K562 (cell line): ENCODE data around the gene HSDL1. TPM values are rescaled to one million over a fixed set of nuclear protein-coding genes. Genes with fewer than 3 reads are reported as not detected.

Source experiments
- C11orf30 ChIP-seq: fragments of 450-650 bp; IDR thresholded peaks from 2 replicates; pipeline ENCODE4 v1.6.1; 2016; ENCODE audit warnings: low read depth, mild to moderate bottlenecking
- ETS2 ChIP-seq: IDR thresholded peaks from 2 replicates; pipeline ENCODE4 v1.6.1; 2016; ENCODE audit warnings: borderline replicate concordance, missing genetic modification characterization, mild to moderate bottlenecking, moderate library complexity, missing compliant biosample characterization; ENCODE audit not compliant: poor library complexity, severe bottlenecking
- GTF2A2 ChIP-seq: IDR thresholded peaks from 2 replicates; pipeline ENCODE4 v1.6.1; 2016; ENCODE audit warnings: mild to moderate bottlenecking, missing genetic modification characterization, missing compliant biosample characterization
- HDAC2 ChIP-seq: fragments of 450-650 bp; IDR thresholded peaks from 2 replicates; pipeline ENCODE4 v1.6.1; 2016; ENCODE audit warnings: mild to moderate bottlenecking
- KDM1A ChIP-seq, 2 experiments: fragments of 450-650 bp; IDR thresholded peaks; 2 replicates each; pipeline ENCODE4 v1.6.1; 2016; ENCODE audit warnings: mild to moderate bottlenecking in 2 of 2
- LARP7 ChIP-seq: fragments of 450-650 bp; IDR thresholded peaks from 2 replicates; pipeline ENCODE4 v1.6.1; 2016
- RBFOX2 ChIP-seq: fragments of 200-400 bp; formaldehyde crosslinking; IDR thresholded peaks from 2 replicates; pipeline ENCODE4 v1.6.1; 2017; ENCODE audit warnings: low read depth, mild to moderate bottlenecking, low read length, moderate library complexity
- TFAM ChIP-seq: fragments of 250-450 bp; sonication (Bioruptor Pico); conservative IDR thresholded peaks from 2 replicates; pipeline ENCODE4 v1.5.0; 2021; ENCODE audit warnings: mild to moderate bottlenecking, moderate library complexity
- TRIM24 ChIP-seq, 2 experiments: fragments of 450-650 bp; IDR thresholded peaks; 2 replicates each; pipeline ENCODE4 v1.6.1; 2016
- ZKSCAN1 ChIP-seq: fragments of 150-350 bp; IDR thresholded peaks from 2 replicates; pipeline ENCODE4 v1.6.1; 2016; ENCODE audit warnings: low read depth, low read length
- ZNF174 ChIP-seq: fragments of 250-450 bp; sonication (Bioruptor Pico); IDR thresholded peaks from 2 replicates; pipeline ENCODE4 v1.4.0; 2020; ENCODE audit warnings: mild to moderate bottlenecking
- polyA plus RNA-seq, 8 experiments: library from polyadenylated mRNA; depleted of rRNA in 4 of 8; stranded (reverse) in 5 of 8; unstranded in 3 of 8; fragments of >200 nt; fragmentation: Nextera tagmentation in 2 of 8; fragmentation: Illumina TruSeq in 1 of 8; extraction: Ambion mirVana in 2 of 8; extraction: Trizol in 1 of 8; gene quantifications; 2 replicates each; pipeline versions ENCODE4 v1.2.1 to v1.2.3, GENCODE V29; 2011 to 2014; ENCODE audit warnings: inconsistent platforms in 1 of 8, missing spikeins in 1 of 8
- total RNA-seq, 7 experiments: library from RNA; depleted of rRNA in 6 of 7; stranded (reverse); fragments of >200 nt in 6 of 7; fragmentation: Illumina TruSeq in 2 of 7; extraction: Trizol in 2 of 7; gene quantifications; 2 replicates each; pipeline versions ENCODE4 v1.2.1 to v1.2.3, GENCODE V29; 2011 to 2021; ENCODE audit warnings: low replicate concordance in 1 of 7
- TF ChIP-seq, protein P1 (sequence below), 3 experiments: IDR thresholded peaks in 2 of 3; conservative IDR thresholded peaks in 1 of 3; 2 replicates each; pipeline ENCODE4 v1.5.1; 2011 to 2012; ENCODE audit warnings: low read length in 3 of 3, mild to moderate bottlenecking in 3 of 3, control low read depth in 2 of 3, improper control_type of control experiment in 1 of 3, inconsistent platforms in 1 of 3, low read depth in 1 of 3, mixed read lengths in 1 of 3, moderate library complexity in 1 of 3; ENCODE audit not compliant: insufficient read depth in 2 of 3
- TF ChIP-seq, protein P2 (sequence below): sonication (generic); formaldehyde crosslinking; IDR thresholded peaks from 2 replicates; pipeline ENCODE4 v1.8.0; 2023; ENCODE audit warnings: mild to moderate bottlenecking, missing genetic modification reagents
- TF ChIP-seq, protein P3 (sequence below), 2 experiments: fragments of 450-650 bp; IDR thresholded peaks; 2 replicates each; pipeline ENCODE4 v1.6.1; 2018; ENCODE audit warnings: mild to moderate bottlenecking in 2 of 2, low read depth in 1 of 2; ENCODE audit not compliant: partially characterized antibody in 2 of 2
- TF ChIP-seq, protein P4 (sequence below), 3 experiments: fragments of 200-800 bp in 1 of 3; sonication (Bioruptor generic) in 1 of 3; sonication (generic) in 1 of 3; formaldehyde crosslinking in 1 of 3; IDR thresholded peaks; 2 replicates each; pipeline versions ENCODE4 v1.6.1 to v1.8.0; 2016 to 2022; ENCODE audit warnings: mild to moderate bottlenecking in 2 of 3, missing compliant biosample characterization in 2 of 3, missing genetic modification characterization in 2 of 3, missing genetic modification reagents in 1 of 3

HSDL1 gene
- total and polyA plus RNA-seq, 9 of the 15 experiments (the other 6 are each of a cell fraction or from before 2014, with no cell fraction given) = 14.8 to 41.2 (median 27.7) TPM

DNA sequence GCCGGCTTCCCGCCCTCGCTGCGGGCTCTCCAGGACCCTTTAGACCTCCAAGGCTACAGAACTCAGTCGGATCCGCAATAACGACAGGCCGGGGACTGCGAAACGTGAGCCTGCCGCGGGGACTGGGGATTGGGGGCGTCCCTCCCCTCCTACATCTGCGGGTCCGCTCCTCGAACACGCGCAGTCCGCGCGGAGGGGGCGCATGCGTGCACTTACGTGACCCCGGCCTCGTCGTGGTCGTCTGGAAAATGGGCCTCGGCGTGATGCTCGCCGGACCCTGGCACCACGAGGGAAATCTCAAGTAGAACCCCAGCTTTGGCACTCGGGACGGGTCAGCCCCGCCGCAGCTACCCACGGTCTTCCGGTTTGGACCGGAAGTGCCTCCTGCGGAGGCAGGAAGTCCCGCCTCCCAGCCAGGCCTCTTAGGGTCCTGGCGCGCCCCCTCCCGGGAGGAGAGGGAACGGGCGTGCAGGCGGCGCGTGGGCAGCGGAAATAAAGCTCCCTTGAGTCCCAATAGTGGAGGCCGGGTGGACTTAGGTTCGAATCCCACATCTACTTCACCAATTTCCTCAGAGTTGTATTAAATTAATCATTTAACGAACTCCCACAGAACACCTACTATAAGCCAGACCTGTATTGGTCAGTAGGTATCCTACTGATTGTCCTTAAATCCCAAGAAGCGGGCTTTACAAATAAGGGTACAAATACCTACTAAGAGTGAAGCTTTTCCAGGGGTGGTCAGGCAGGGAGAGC lies 41.9 kb upstream of the HSDL1 start, which contains the start of gene TAF1C (continued):
- TF ChIP-seq RBFOX2 (peak; percentile 85), HDAC2 (0 out of 2 replicates have a peak, but pooled peaks have one; percentile 45), TFAM (no peak), ZNF174 (CRISPR knock-in tag) (no peak), ETS2 (tag) (no peak), TRIM24 (IDR thresholded peaks at IDR 0.05) (no peak), LARP7 (no peak), ZKSCAN1 (peak; percentile 77), GTF2A2 (tag) (no peak), C11orf30 (peak; percentile 88), KDM1A (IDR thresholded peaks at IDR 0.05) (no peak)
- TF ChIP-seq, protein P1, sequence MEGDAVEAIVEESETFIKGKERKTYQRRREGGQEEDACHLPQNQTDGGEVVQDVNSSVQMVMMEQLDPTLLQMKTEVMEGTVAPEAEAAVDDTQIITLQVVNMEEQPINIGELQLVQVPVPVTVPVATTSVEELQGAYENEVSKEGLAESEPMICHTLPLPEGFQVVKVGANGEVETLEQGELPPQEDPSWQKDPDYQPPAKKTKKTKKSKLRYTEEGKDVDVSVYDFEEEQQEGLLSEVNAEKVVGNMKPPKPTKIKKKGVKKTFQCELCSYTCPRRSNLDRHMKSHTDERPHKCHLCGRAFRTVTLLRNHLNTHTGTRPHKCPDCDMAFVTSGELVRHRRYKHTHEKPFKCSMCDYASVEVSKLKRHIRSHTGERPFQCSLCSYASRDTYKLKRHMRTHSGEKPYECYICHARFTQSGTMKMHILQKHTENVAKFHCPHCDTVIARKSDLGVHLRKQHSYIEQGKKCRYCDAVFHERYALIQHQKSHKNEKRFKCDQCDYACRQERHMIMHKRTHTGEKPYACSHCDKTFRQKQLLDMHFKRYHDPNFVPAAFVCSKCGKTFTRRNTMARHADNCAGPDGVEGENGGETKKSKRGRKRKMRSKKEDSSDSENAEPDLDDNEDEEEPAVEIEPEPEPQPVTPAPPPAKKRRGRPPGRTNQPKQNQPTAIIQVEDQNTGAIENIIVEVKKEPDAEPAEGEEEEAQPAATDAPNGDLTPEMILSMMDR (IDR thresholded peaks at IDR 0.05 in 2 of 3, conservative IDR thresholded peaks at IDR 0.05 in 1 of 3; ENCODE audit: insufficient read depth in 2 of 3, low read depth in 1 of 3, low read length in 3 of 3) = peak; percentile 98 to 99 (median 99)
- TF ChIP-seq, protein P2, sequence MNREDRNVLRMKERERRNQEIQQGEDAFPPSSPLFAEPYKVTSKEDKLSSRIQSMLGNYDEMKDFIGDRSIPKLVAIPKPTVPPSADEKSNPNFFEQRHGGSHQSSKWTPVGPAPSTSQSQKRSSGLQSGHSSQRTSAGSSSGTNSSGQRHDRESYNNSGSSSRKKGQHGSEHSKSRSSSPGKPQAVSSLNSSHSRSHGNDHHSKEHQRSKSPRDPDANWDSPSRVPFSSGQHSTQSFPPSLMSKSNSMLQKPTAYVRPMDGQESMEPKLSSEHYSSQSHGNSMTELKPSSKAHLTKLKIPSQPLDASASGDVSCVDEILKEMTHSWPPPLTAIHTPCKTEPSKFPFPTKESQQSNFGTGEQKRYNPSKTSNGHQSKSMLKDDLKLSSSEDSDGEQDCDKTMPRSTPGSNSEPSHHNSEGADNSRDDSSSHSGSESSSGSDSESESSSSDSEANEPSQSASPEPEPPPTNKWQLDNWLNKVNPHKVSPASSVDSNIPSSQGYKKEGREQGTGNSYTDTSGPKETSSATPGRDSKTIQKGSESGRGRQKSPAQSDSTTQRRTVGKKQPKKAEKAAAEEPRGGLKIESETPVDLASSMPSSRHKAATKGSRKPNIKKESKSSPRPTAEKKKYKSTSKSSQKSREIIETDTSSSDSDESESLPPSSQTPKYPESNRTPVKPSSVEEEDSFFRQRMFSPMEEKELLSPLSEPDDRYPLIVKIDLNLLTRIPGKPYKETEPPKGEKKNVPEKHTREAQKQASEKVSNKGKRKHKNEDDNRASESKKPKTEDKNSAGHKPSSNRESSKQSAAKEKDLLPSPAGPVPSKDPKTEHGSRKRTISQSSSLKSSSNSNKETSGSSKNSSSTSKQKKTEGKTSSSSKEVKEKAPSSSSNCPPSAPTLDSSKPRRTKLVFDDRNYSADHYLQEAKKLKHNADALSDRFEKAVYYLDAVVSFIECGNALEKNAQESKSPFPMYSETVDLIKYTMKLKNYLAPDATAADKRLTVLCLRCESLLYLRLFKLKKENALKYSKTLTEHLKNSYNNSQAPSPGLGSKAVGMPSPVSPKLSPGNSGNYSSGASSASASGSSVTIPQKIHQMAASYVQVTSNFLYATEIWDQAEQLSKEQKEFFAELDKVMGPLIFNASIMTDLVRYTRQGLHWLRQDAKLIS (CRISPR knock-in tag) = no peak
- TF ChIP-seq, protein P3, sequence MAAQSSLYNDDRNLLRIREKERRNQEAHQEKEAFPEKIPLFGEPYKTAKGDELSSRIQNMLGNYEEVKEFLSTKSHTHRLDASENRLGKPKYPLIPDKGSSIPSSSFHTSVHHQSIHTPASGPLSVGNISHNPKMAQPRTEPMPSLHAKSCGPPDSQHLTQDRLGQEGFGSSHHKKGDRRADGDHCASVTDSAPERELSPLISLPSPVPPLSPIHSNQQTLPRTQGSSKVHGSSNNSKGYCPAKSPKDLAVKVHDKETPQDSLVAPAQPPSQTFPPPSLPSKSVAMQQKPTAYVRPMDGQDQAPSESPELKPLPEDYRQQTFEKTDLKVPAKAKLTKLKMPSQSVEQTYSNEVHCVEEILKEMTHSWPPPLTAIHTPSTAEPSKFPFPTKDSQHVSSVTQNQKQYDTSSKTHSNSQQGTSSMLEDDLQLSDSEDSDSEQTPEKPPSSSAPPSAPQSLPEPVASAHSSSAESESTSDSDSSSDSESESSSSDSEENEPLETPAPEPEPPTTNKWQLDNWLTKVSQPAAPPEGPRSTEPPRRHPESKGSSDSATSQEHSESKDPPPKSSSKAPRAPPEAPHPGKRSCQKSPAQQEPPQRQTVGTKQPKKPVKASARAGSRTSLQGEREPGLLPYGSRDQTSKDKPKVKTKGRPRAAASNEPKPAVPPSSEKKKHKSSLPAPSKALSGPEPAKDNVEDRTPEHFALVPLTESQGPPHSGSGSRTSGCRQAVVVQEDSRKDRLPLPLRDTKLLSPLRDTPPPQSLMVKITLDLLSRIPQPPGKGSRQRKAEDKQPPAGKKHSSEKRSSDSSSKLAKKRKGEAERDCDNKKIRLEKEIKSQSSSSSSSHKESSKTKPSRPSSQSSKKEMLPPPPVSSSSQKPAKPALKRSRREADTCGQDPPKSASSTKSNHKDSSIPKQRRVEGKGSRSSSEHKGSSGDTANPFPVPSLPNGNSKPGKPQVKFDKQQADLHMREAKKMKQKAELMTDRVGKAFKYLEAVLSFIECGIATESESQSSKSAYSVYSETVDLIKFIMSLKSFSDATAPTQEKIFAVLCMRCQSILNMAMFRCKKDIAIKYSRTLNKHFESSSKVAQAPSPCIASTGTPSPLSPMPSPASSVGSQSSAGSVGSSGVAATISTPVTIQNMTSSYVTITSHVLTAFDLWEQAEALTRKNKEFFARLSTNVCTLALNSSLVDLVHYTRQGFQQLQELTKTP (IDR thresholded peaks at IDR 0.05; ENCODE audit: low read depth in 1 of 2, partially characterized antibody in 2 of 2) = no peak
- TF ChIP-seq, protein P4, sequence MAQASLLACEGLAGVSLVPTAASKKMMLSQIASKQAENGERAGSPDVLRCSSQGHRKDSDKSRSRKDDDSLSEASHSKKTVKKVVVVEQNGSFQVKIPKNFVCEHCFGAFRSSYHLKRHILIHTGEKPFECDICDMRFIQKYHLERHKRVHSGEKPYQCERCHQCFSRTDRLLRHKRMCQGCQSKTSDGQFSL (CRISPR knock-in tag; IDR thresholded peaks at IDR 0.05) = 0 out of 2 replicates have a peak, but pooled peaks have one; percentile 36
- TF ChIP-seq, protein P4 (tag; IDR thresholded peaks at IDR 0.05) = no peak
